Transverse colon (tissue), 4 donors: ENCODE results near the gene DRC7.

ENCODE experiments used
- EP300 ChIP-seq: sonication (generic); formaldehyde crosslinking; IDR thresholded peaks from one replicate; pipeline ENCODE4 v1.6.1; 2017; ENCODE audit warnings: antibody characterized with exemption, low read depth
- POLR2A ChIP-seq: fragments of 450-650 bp; IDR thresholded peaks from one replicate; pipeline ENCODE4 v1.6.1; 2016; ENCODE audit warnings: antibody characterized with exemption, mild to moderate bottlenecking, moderate library complexity
- POLR2AphosphoS5 ChIP-seq, 3 donors: sonication (generic); formaldehyde crosslinking; IDR thresholded peaks; one replicate each; pipeline ENCODE4 v1.6.1; 2016; ENCODE audit warnings: antibody characterized with exemption in 3 of 3
- TF ChIP-seq, protein P1 (sequence below), 5 experiments: fragments of 200-600 bp in 3 of 5; fragments of 450-650 bp in 2 of 5; sonication (generic) in 3 of 5; IDR thresholded peaks; 1 replicate in 2 of 5; 2 replicates in 3 of 5; pipeline ENCODE4 v1.5.1; 2016 to 2017; ENCODE audit warnings: antibody characterized with exemption in 5 of 5, inconsistent platforms in 3 of 5, mild to moderate bottlenecking in 2 of 5, moderate library complexity in 1 of 5

- TF ChIP-seq POLR2A: no peak
- TF ChIP-seq, protein P1, sequence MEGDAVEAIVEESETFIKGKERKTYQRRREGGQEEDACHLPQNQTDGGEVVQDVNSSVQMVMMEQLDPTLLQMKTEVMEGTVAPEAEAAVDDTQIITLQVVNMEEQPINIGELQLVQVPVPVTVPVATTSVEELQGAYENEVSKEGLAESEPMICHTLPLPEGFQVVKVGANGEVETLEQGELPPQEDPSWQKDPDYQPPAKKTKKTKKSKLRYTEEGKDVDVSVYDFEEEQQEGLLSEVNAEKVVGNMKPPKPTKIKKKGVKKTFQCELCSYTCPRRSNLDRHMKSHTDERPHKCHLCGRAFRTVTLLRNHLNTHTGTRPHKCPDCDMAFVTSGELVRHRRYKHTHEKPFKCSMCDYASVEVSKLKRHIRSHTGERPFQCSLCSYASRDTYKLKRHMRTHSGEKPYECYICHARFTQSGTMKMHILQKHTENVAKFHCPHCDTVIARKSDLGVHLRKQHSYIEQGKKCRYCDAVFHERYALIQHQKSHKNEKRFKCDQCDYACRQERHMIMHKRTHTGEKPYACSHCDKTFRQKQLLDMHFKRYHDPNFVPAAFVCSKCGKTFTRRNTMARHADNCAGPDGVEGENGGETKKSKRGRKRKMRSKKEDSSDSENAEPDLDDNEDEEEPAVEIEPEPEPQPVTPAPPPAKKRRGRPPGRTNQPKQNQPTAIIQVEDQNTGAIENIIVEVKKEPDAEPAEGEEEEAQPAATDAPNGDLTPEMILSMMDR (IDR thresholded peaks at IDR 0.05): no peak
- TF ChIP-seq EP300: no peak
- TF ChIP-seq POLR2AphosphoS5 (IDR thresholded peaks at IDR 0.05): no peak
These were observed 72.2 kb downstream of the DRC7 start for GRCh38 chr16:57766714-57767348.
